ENCODE measurements around the gene ZNF644. TPM values are rescaled to one million over a fixed set of nuclear protein-coding genes. Genes with fewer than 3 reads are reported as not detected.

The ZNF644 gene
- total RNA-seq, 1 donor from 2014 or later: 98.4 TPM

- ATAC-seq (ENCODE audit: low read depth) (no peak), DNase-seq (no peak)
- no peak overlapping the region for H3K27ac Mint-ChIP-seq
- H3K4me3 Mint-ChIP-seq: no peak overlapping the region
- no peaks in the 10 kb centered on the region for H3K27me3 Mint-ChIP-seq
- TF ChIP-seq CTCF (IDR thresholded peaks at IDR 0.05): no peak
- ChIA-PET CTCF (no interaction called here), POLR2A (no interaction called here)
- intact Hi-C loops (cut with micrococcal nuclease): no loop called here
- H3K36me3 Mint-ChIP-seq (ENCODE audit: low read depth): peaks cover 34% of the 10 kb centered on the region
- peaks cover 71% of the 10 kb centered on the region for H3K4me1 Mint-ChIP-seq
- H3K9me3 Mint-ChIP-seq: no peaks in the 10 kb centered on the region
These were observed 68.9 kb downstream of the ZNF644 start for GRCh38 chr1:90952906-90953305.

- POLR2A ChIA-PET: no interaction called here
- no peak for DNase-seq
- H3K27ac Mint-ChIP-seq: no peak overlapping the region
- ATAC-seq (ENCODE audit: low read depth): no peak
- CTCF ChIA-PET: no interaction called here
- no peaks in the 10 kb centered on the region for H3K9me3 Mint-ChIP-seq
- H3K36me3 Mint-ChIP-seq (ENCODE audit: low read depth): peaks cover 30% of the 10 kb centered on the region
- no peak for TF ChIP-seq CTCF (IDR thresholded peaks at IDR 0.05)
- no peaks in the 10 kb centered on the region for H3K27me3 Mint-ChIP-seq
- intact Hi-C loops (cut with micrococcal nuclease): no loop called here
- H3K4me1 Mint-ChIP-seq: peaks cover 64% of the 10 kb centered on the region
- H3K4me3 Mint-ChIP-seq: no peak overlapping the region
These were observed 70.8 kb downstream of the ZNF644 start for GRCh38 chr1:90951009-90951408.

DNA sequence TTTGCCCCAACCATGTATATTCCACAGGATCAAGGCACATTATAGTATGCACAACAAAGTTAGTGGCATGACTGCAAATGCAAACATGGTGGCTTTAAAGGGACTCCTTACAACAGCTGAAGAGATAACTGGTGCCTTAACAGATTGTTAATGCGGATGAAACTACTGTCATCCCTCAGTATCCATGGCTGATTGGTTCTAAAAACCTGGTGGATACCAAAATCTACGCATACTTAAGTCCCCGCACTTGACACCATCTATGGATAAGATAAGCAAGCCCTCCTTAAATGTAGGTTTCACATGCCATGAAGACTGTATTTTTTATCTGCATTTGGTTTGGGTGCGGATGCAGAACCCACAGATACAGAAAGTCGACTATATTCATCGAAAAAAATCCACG, 73.5 kb downstream of the ZNF644 start:
- ATAC-seq (ENCODE audit: low read depth) (no peak), DNase-seq (no peak)
- intact Hi-C loops (cut with micrococcal nuclease): no loop called here
- no peak for TF ChIP-seq CTCF (IDR thresholded peaks at IDR 0.05)
- peaks cover 23% of the 10 kb centered on the region for H3K36me3 Mint-ChIP-seq (ENCODE audit: low read depth)
- no peak overlapping the region for H3K4me3 Mint-ChIP-seq
- H3K9me3 Mint-ChIP-seq: no peaks in the 10 kb centered on the region
- ChIA-PET CTCF (no interaction called here), POLR2A (no interaction called here)
- H3K27ac Mint-ChIP-seq: no peak overlapping the region
- H3K27me3 Mint-ChIP-seq: no peaks in the 10 kb centered on the region
- peaks cover 41% of the 10 kb centered on the region for H3K4me1 Mint-ChIP-seq

DNA sequence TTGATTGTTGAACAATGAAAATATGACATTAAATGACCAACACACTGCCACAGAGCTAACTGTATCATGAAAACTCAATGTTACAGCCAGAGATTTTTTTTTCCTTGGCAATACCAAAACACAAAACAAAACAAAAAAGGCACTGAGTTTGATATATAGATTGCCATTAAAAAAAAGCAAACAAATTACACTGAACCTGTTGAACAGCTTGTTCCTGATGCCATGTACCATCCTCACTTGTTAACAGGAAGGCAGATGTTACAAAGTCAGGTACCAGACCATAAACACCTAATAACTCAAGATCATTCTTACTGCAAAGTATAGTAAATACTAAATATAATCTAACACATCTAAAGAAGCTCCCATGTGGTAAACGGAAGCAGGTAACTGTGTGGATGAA, 75.2 kb downstream of the ZNF644 start:
- ChIA-PET POLR2A (no interaction called here), CTCF (no interaction called here)
- H3K27ac Mint-ChIP-seq: no peak overlapping the region
- ATAC-seq (ENCODE audit: low read depth) (no peak), DNase-seq (no peak)
- TF ChIP-seq CTCF (IDR thresholded peaks at IDR 0.05): no peak
- intact Hi-C loops (cut with micrococcal nuclease): no loop called here
- H3K36me3 Mint-ChIP-seq (ENCODE audit: low read depth): peaks cover 16% of the 10 kb centered on the region
- no peaks in the 10 kb centered on the region for H3K27me3 Mint-ChIP-seq
- H3K4me3 Mint-ChIP-seq: no peak overlapping the region
- H3K4me1 Mint-ChIP-seq: peaks cover 25% of the 10 kb centered on the region
- no peaks in the 10 kb centered on the region for H3K9me3 Mint-ChIP-seq

GRCh38 chr1:90945287-90945686, 76.5 kb downstream of the ZNF644 start:
- H3K4me1 Mint-ChIP-seq: peaks cover 15% of the 10 kb centered on the region
- TF ChIP-seq CTCF (IDR thresholded peaks at IDR 0.05): no peak
- DNase-seq: no peak
- ChIA-PET CTCF (interaction anchor here (1.3 kb wide), 1 partner anchor 221 kb away, joined by 5 read pairs; no protein-coding TSS in a partner anchor), POLR2A (no interaction called here)
- intact Hi-C loops (cut with micrococcal nuclease): no loop called here
- H3K9me3 Mint-ChIP-seq: no peaks in the 10 kb centered on the region
- no peak for ATAC-seq (ENCODE audit: low read depth)
- H3K27ac Mint-ChIP-seq: no peak overlapping the region
- H3K27me3 Mint-ChIP-seq: no peaks in the 10 kb centered on the region
- H3K4me3 Mint-ChIP-seq: no peak overlapping the region
- peaks cover 24% of the 10 kb centered on the region for H3K36me3 Mint-ChIP-seq (ENCODE audit: low read depth)

Measured in activated B cell treated with CpG ODN at 0.5 μM for 24 hours (primary cell).